Suppressor macrophage treated with lipopolysaccharide for 1 hour (primary cell): Measurements from ENCODE around the gene ORC4.
"Not testable (repeated sequence)": the region's sequence is repeated elsewhere in the genome, so short reads cannot be mapped to it uniquely, and the experiment has no call there.

ENCODE experiments used
- DNase-seq, 3 donors: peaks; one replicate each; pipeline ENCODE4 v3.0.0-alpha.2; 2020 to 2022

Gene ORC4

GRCh38 chr2:148013876-148014275, 6.7 kb downstream of the ORC4 start:
- DNase-seq: no peak

- not testable (repeated sequence) for DNase-seq
These were observed 12.1 kb downstream of the ORC4 start for GRCh38 chr2:148008411-148008810.

GRCh38 chr2:148007219-148007900, 13.2 kb downstream of the ORC4 start:
- no peak for DNase-seq

GRCh38 chr2:148006249-148007007, 14.1 kb downstream of the ORC4 start:
- no peak for DNase-seq

- DNase-seq: not testable (repeated sequence)
These were observed 18.1 kb downstream of the ORC4 start for GRCh38 chr2:148002420-148002819.

- no peak for DNase-seq
These were observed 20.4 kb downstream of the ORC4 start for GRCh38 chr2:148000095-148000494.

- no peak for DNase-seq
These were observed 21.4 kb downstream of the ORC4 start for GRCh38 chr2:147999126-147999525.

- DNase-seq: no peak
These were observed 22.3 kb downstream of the ORC4 start for GRCh38 chr2:147998203-147998602.

GRCh38 chr2:147996828-147997227, 23.7 kb downstream of the ORC4 start:
- no peak for DNase-seq

GRCh38 chr2:147994965-147995364, 25.6 kb downstream of the ORC4 start:
- DNase-seq: not testable (repeated sequence)

GRCh38 chr2:147989809-147990403, 30.6 kb downstream of the ORC4 start:
- peak; percentile 56 to 61 (median 60) for DNase-seq

- no peak for DNase-seq
These were observed 31.4 kb downstream of the ORC4 start for GRCh38 chr2:147989102-147989501.

- DNase-seq: peak in 2 of 3 donors; percentile 4 to 18
These were observed 39.5 kb downstream of the ORC4 start for GRCh38 chr2:147980940-147981528.

- DNase-seq: no peak
These were observed 42.9 kb downstream of the ORC4 start for GRCh38 chr2:147977679-147978078.

- DNase-seq: no peak
These were observed 44.4 kb downstream of the ORC4 start for GRCh38 chr2:147976102-147976501.

- no peak for DNase-seq
These were observed 52.0 kb downstream of the ORC4 start for GRCh38 chr2:147968571-147968970.

GRCh38 chr2:147952118-147952517, 68.4 kb downstream of the ORC4 start:
- DNase-seq: no peak

- no peak for DNase-seq
These were observed 74.9 kb downstream of the ORC4 start for GRCh38 chr2:147945660-147946059.

GRCh38 chr2:147939313-147939712, 81.2 kb downstream of the ORC4 start:
- DNase-seq: no peak

- DNase-seq: peak; percentile 36 to 67 (median 48)
These were observed 82.7 kb downstream of the ORC4 start for GRCh38 chr2:147937744-147938349.

GRCh38 chr2:147934881-147935620, 85.5 kb downstream of the ORC4 start:
- DNase-seq: no peak

- no peak for DNase-seq
These were observed 86.6 kb downstream of the ORC4 start for GRCh38 chr2:147933931-147934330.
